ENCODE data around the gene PRKCA.
A peak's percentile ranks its signal among the peaks of the same experiment; 100 is the strongest.
"Not testable (repeated sequence)": the region's sequence is repeated elsewhere in the genome, so short reads cannot be mapped to it uniquely, and the experiment has no call there.

PRKCA gene

GRCh38 chr17:66445229-66445628 is 142.8 kb downstream of the PRKCA start:
- no peak for DNase-seq

- DNase-seq, result no peak
Measured at GRCh38 chr17:66446419-66446818, 144.0 kb downstream of the PRKCA start.

- DNase-seq, result no peak
Measured at GRCh38 chr17:66447159-66447558, 144.7 kb downstream of the PRKCA start.

- DNase-seq, result no peak
Measured at GRCh38 chr17:66448026-66448639, 145.7 kb downstream of the PRKCA start.

- no peak for DNase-seq
Measured at GRCh38 chr17:66449418-66449977, 147.1 kb downstream of the PRKCA start.

- DNase-seq, result no peak
Measured at GRCh38 chr17:66450008-66450851, 147.8 kb downstream of the PRKCA start.

GRCh38 chr17:66450852-66451158 is 148.4 kb downstream of the PRKCA start:
- DNase-seq, result no peak

GRCh38 chr17:66451188-66452149 is 149.1 kb downstream of the PRKCA start:
- no peak for DNase-seq

GRCh38 chr17:66455060-66455459 is 152.6 kb downstream of the PRKCA start:
- no peak for DNase-seq

- DNase-seq, result not testable (repeated sequence)
Measured at GRCh38 chr17:66457499-66457898, 155.1 kb downstream of the PRKCA start.

- no peak for DNase-seq
Measured at GRCh38 chr17:66458782-66459181, 156.4 kb downstream of the PRKCA start.

- DNase-seq, result no peak
Measured at GRCh38 chr17:66459811-66460270, 157.4 kb downstream of the PRKCA start.

- DNase-seq, result no peak
Measured at GRCh38 chr17:66460558-66460957, 158.1 kb downstream of the PRKCA start.

- no peak for DNase-seq
Measured at GRCh38 chr17:66461343-66461995, 159.1 kb downstream of the PRKCA start.

- no peak for DNase-seq
Measured at GRCh38 chr17:66462010-66462409, 159.6 kb downstream of the PRKCA start.

- DNase-seq, result no peak
Measured at GRCh38 chr17:66464921-66465320, 162.5 kb downstream of the PRKCA start.

- no peak for DNase-seq
Measured at GRCh38 chr17:66465701-66466100, 163.3 kb downstream of the PRKCA start.

- DNase-seq, result no peak
Measured at GRCh38 chr17:66466106-66466820, 163.8 kb downstream of the PRKCA start.

GRCh38 chr17:66466840-66467367 is 164.5 kb downstream of the PRKCA start:
- peak; percentile 20 for DNase-seq

- no peak for DNase-seq
Measured at GRCh38 chr17:66467766-66468165, 165.4 kb downstream of the PRKCA start.

Measured in GDM1 (cell line).